ENCODE results near the gene IL19. TPM values are rescaled to one million over a fixed set of nuclear protein-coding genes. Genes with fewer than 3 reads are reported as not detected.

IL19 gene
- total RNA-seq, 4 donors from 2014 or later, result not detected

- TF ChIP-seq EP300 (IDR thresholded peaks at IDR 0.05) (no peak), CTCF (IDR thresholded peaks at IDR 0.05) (no peak), POLR2A (IDR thresholded peaks at IDR 0.05) (no peak)
- Histone ChIP-seq H3K4me3 (no peak overlapping the region), H3K4me1 (no peaks in the 10 kb centered on the region), H3K27ac (no peak overlapping the region), H3K36me3 (no peaks in the 10 kb centered on the region), H3K27me3 (no peaks in the 10 kb centered on the region), H3K9me3 (no peaks in the 10 kb centered on the region)
- 64 to 73% methylated on average over 13 of the region's 13 CpGs for whole genome bisulfite sequencing, 2 donors
- DNase-seq (ENCODE audit: low spot score in 2 of 2), result no peak
Measured at GRCh38 chr1:206798384-206798996, 27.9 kb downstream of the IL19 start.

GRCh38 chr1:206799311-206799710, 28.7 kb downstream of the IL19 start:
- no peak overlapping the region for H3K27ac ChIP-seq
- DNase-seq (ENCODE audit: low spot score in 2 of 2), result no peak
- H3K4me1 ChIP-seq, result no peaks in the 10 kb centered on the region
- WGBS, 2 donors, result 43 to 72% methylated on average over 3 of the region's 3 CpGs
- H3K4me3 ChIP-seq, result no peak overlapping the region
- H3K36me3 ChIP-seq, result no peaks in the 10 kb centered on the region
- no peak for TF ChIP-seq POLR2A (IDR thresholded peaks at IDR 0.05)
- no peak for TF ChIP-seq CTCF (IDR thresholded peaks at IDR 0.05)
- TF ChIP-seq EP300 (IDR thresholded peaks at IDR 0.05), result no peak
- no peaks in the 10 kb centered on the region for H3K27me3 ChIP-seq
- H3K9me3 ChIP-seq, result no peaks in the 10 kb centered on the region

GRCh38 chr1:206800411-206800810, 29.8 kb downstream of the IL19 start:
- Histone ChIP-seq H3K9me3 (no peaks in the 10 kb centered on the region), H3K27ac (no peak overlapping the region)

GRCh38 chr1:206800891-206801290, 30.3 kb downstream of the IL19 start:
- TF ChIP-seq CTCF (IDR thresholded peaks at IDR 0.05) (no peak), POLR2A (IDR thresholded peaks at IDR 0.05) (no peak)
- Histone ChIP-seq H3K4me3 (no peak overlapping the region), H3K27me3 (peaks cover 0 to 4% of the 10 kb centered on the region in 2 donors), H3K4me1 (no peaks in the 10 kb centered on the region), H3K36me3 (no peaks in the 10 kb centered on the region), H3K9me3 (no peaks in the 10 kb centered on the region), H3K27ac (no peak overlapping the region)
- no peak for DNase-seq (ENCODE audit: low spot score in 2 of 2)
- 79 to 86% methylated on average over 3 of the region's 3 CpGs for WGBS, 2 donors

More at GRCh38 chr1:206800411-206800810, 29.8 kb downstream of the IL19 start:
- TF ChIP-seq POLR2A (IDR thresholded peaks at IDR 0.05) (no peak), CTCF (IDR thresholded peaks at IDR 0.05) (no peak), EP300 (IDR thresholded peaks at IDR 0.05) (no peak)
- 76 to 88% methylated on average over 3 of the region's 3 CpGs for WGBS, 2 donors
- DNase-seq (ENCODE audit: low spot score in 2 of 2), result no peak
- Histone ChIP-seq H3K27me3 (peaks cover 0 to under 1% of the 10 kb centered on the region in 2 donors), H3K4me1 (no peaks in the 10 kb centered on the region), H3K36me3 (no peaks in the 10 kb centered on the region), H3K4me3 (no peak overlapping the region)

GRCh38 chr1:206801467-206801866, 30.9 kb downstream of the IL19 start:
- no peaks in the 10 kb centered on the region for H3K4me1 ChIP-seq
- no peak for DNase-seq (ENCODE audit: low spot score in 2 of 2)
- H3K27me3 ChIP-seq, result peaks cover 0 to 4% of the 10 kb centered on the region in 2 donors
- no peak overlapping the region for H3K27ac ChIP-seq
- no peaks in the 10 kb centered on the region for H3K36me3 ChIP-seq
- 85 to 94% methylated on average over 1 of the region's 1 CpG for WGBS, 2 donors
- no peak overlapping the region for H3K4me3 ChIP-seq
- TF ChIP-seq CTCF (IDR thresholded peaks at IDR 0.05), result no peak
- no peaks in the 10 kb centered on the region for H3K9me3 ChIP-seq
